Epithelial cell of proximal tubule (primary cell): Measurements from ENCODE around the gene ANXA2. TPM values are rescaled to one million over a fixed set of nuclear protein-coding genes. Genes with fewer than 3 reads are reported as not detected.

Experiments
- DNase-seq: peaks from one replicate; pipeline ENCODE4 v3.0.0-alpha.2; 2011; ENCODE audit warnings: low read depth
- H3K4me3 ChIP-seq: 2 replicates; pipeline ENCODE4 v1.5.1; 2011; ENCODE audit warnings: low read depth, mild to moderate bottlenecking, low read length
- total RNA-seq: library from RNA; depleted of rRNA; stranded (reverse); fragments of >200 nt; gene quantifications from 2 replicates; pipeline ENCODE4 v1.2.3, GENCODE V29; 2015
- TF ChIP-seq, protein P1 (sequence below): conservative IDR thresholded peaks from 2 replicates; pipeline ENCODE4 v1.5.1; 2012; ENCODE audit warnings: low read depth, mild to moderate bottlenecking, low read length

ANXA2 gene
- total RNA-seq, 1 donor from 2014 or later, result 2,958 TPM

DNA sequence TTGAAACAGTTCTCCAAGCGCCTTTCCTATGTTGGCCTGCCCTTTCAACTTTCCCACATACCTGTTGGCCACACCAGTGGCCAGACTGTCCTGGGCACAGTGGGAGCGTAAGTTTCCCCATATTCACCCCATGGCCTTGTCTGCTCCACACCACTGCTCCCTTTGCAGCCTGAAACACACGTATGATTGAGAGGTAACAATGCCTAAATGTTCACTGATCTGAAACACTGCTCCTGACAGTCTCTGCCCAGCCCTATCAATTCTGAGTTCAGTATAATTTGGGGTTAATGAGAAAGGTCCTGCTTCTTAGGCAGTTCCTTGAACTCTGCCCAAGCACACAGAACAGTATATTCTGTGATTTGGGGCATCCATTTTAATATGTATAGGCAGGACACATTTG lies 52.2 kb downstream of the ANXA2 start:
- no peak overlapping the region for H3K4me3 ChIP-seq
- DNase-seq, result no peak
- TF ChIP-seq, protein P1, sequence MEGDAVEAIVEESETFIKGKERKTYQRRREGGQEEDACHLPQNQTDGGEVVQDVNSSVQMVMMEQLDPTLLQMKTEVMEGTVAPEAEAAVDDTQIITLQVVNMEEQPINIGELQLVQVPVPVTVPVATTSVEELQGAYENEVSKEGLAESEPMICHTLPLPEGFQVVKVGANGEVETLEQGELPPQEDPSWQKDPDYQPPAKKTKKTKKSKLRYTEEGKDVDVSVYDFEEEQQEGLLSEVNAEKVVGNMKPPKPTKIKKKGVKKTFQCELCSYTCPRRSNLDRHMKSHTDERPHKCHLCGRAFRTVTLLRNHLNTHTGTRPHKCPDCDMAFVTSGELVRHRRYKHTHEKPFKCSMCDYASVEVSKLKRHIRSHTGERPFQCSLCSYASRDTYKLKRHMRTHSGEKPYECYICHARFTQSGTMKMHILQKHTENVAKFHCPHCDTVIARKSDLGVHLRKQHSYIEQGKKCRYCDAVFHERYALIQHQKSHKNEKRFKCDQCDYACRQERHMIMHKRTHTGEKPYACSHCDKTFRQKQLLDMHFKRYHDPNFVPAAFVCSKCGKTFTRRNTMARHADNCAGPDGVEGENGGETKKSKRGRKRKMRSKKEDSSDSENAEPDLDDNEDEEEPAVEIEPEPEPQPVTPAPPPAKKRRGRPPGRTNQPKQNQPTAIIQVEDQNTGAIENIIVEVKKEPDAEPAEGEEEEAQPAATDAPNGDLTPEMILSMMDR, result no peak

DNA sequence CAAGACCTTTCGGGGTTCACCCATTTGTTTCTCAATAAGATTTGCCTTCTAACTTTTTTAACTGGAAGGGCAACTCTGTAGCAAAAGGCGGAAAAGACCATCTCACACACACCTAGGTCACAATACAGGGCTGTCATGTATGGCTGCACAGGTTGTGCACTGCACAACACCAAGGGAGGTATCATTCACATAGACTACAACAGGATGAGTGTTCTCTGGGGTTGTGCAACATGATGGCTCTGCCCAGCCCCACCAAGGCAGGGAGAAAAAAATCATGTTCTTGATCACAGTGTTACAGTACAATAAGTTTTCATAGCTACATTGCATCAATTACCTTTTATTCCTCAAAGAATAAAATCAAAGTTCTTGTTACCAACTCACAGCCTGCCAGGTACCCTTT lies 52.8 kb downstream of the ANXA2 start:
- no peak overlapping the region for H3K4me3 ChIP-seq
- DNase-seq, result no peak
- TF ChIP-seq, protein P1, result no peak

DNA sequence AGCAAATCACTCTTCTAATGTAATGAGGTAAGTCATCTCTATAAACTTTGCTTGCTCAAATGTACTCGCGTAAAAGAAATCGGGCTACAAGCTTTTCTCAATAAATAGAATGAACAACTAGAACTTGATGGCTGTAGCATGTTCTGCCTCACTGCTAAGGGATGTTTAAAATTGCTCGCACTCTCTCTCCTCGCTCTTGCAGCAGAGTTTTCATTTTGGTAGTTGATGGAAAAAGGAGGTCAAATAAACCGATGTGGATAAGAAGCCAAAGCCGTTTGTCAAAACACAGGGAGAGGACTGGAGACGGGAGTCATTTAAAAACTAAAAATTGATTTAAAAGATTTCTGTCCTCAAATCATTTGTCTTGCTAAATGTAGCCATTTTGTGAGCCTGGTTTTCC lies 53.3 kb downstream of the ANXA2 start:
- TF ChIP-seq, protein P1, result no peak
- no peak for DNase-seq
- no peak overlapping the region for H3K4me3 ChIP-seq

DNA sequence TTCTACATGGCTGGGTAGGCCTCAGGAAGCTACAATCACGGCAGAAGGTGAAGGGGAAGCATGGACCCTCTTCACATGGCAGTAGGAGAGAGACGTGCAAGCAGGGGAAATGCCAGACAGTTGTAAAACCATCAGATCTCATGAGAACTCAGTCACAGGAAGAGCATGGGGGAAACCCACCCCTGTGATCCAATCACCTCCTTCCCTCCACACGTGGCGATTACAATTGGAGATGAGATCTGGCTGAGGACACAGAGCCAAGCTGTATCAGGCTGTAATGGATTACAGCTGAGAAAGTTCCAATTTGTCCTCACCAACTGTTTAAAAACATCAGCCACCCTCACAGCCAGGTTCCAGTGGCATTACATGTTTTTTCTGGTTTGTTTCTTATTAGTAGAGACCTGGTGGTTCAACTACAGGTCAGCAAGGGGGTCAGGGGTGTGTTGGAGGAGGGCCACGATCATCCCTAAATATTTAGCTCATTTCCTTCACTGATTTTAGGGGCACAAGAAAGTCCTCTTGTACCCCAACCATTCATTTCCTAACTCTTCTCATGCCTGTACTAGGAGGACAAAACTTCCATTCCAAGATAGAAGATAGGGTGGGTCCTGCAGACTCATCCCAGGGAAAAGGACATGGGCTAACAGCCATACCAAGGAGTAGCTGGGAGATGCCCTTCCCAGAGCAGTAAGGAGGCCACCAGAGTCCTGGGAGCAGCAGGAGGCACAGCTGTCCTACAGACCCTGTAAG lies 54.4 kb downstream of the ANXA2 start:
- TF ChIP-seq, protein P1, result no peak
- no peak for DNase-seq
- no peak overlapping the region for H3K4me3 ChIP-seq

DNA sequence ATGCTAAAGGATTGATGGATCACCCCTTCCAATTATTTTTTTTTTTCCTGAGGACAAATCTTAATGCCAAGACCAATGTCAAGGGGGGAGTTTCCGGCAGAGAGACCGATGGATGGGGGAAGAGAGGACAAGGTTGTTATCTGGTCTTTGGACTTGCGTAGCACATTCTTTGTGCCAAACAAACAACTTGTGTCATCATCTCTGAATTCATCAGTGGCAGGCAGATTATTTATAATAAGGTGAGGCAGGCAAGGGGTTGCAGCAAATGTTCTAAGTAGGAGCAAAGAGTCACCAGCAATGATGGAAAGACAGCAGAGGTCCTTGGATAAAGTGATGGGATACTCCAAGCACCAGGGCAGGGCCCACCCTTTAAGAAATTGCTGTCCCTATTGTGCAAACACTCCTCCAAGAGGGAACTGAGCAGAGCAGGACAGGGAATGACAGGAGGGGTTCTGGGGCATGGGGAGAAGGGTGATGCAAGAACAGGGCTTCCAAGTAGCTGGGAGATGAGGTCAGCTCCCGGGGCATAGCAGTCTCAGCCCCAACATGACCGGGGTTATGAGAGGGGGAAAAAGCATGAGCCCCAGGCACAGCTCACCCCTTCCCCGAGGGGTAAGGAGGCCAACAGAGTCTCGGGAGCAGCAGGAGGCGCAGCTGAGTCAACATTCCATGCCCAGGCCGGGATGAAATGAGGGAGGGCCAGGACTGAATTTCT lies 57.4 kb downstream of the ANXA2 start:
- TF ChIP-seq, protein P1, result peak; percentile 28

DNA sequence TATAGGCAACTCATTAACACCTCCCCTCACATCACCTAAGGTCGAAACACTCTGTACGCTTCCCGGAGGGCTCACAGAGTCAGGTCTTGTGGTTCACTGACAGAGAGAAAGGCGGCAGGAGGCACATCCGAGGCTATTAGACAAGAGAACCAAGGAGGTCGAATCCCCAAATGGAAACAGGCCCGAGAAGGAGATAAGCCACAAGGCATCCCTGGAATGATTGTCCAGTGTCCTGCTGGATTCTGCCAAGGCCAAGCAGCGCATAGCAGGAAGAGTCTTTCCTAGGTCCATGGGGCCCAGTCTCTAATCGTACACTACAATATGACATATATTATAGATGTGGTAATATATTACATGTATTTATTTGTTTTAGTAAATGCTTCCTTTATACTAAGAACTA lies 58.5 kb downstream of the ANXA2 start:
- TF ChIP-seq, protein P1, result no peak
- no peak for DNase-seq

More for the DNA sequence above, 57.4 kb downstream of the ANXA2 start:
- DNase-seq, result no peak
- no peak overlapping the region for H3K4me3 ChIP-seq

More for the DNA sequence above, 58.5 kb downstream of the ANXA2 start:
- H3K4me3 ChIP-seq, result no peak overlapping the region
